Measurements from ENCODE around the gene RNF208.

Gene RNF208

GRCh38 chr9:137172901-137173795, 48.9 kb downstream of the RNF208 start:
- no peak for DNase-seq

- DNase-seq: no peak
Measured at GRCh38 chr9:137171149-137171900, 50.7 kb downstream of the RNF208 start.

- no peak for DNase-seq
Measured at GRCh38 chr9:137170486-137171148, 51.4 kb downstream of the RNF208 start.

All from NCI-H510A (cell line).